Erythroblast (primary cell): Measurements from ENCODE around the gene ERC2.

Source experiments
- DNase-seq, 2 experiments: peaks; one replicate each; lab custom pipeline; 2025; lab: John Stamatoyannopoulos, UW
- GATA1 ChIP-seq: IDR thresholded peaks from 2 replicates; pipeline ENCODE4 v1.6.1; 2011; ENCODE audit warnings: low read depth, mild to moderate bottlenecking, control low read depth, low read length, moderate library complexity
- POLR2A ChIP-seq: IDR thresholded peaks from 2 replicates; pipeline ENCODE4 v1.6.1; 2011; ENCODE audit warnings: mild to moderate bottlenecking, low read length

The ERC2 gene

DNA sequence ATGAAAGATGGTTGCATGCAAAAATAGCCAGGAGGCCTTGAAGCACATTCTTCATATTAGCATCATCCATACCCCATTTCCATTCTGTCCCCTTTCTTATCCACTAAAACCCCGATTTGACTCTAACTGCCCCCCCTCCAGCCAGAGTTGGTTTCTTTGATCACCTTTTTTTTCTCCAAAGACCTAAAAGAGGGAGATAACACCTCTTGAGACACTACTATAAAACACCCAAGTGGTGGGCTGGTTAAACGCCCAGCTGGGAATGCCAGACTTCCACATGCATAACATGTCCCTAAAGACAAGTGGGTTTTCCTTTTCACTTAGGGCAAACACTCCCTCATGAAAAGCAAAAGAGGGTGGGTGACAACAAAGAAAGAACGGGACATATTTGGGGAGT lies 847.2 kb downstream of the ERC2 start:
- TF ChIP-seq GATA1 (no peak), POLR2A (no peak)
- DNase-seq, result no peak

- peak in 1 of 2 experiments; percentile 1 for DNase-seq
These were observed 847.8 kb downstream of the ERC2 start for GRCh38 chr3:55620351-55621025.

DNA sequence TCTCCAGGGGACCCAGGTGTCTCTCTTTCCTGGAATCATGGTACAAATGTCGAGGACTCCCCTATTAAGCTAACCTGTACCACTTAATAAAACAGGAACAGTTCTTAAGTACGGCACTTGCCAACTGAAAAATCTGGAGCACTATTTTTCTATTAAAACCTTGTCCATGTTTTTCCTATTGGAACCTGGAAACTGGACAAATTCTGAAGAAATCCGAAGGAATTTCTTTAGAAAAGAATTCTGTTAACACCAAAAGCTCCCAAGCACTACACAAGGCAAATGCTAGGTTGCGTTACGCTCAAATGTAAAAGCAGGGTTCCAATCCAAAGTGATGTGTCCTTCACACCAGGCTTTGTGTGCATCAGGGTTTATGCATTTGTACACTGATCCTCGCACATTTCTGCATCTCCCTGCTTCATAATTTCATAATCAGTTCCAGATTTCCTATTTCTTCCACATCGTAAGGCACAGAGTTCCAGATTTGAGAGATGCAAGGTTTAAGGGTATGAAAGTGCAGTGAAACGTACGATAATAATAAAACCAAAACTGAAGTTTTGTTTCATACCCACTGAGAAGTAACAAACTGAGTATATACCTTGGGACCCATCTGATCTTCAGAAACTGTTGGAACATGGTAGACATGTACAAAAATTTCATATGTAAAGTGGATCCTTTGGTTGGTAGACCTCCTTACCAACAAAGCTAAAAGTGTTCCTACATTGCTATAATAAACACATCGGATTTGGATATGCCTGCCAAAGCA lies 849.0 kb downstream of the ERC2 start:
- no peak for TF ChIP-seq POLR2A
- no peak for TF ChIP-seq GATA1
- DNase-seq, result no peak

More at GRCh38 chr3:55620351-55621025, 847.8 kb downstream of the ERC2 start:
- TF ChIP-seq POLR2A (no peak), GATA1 (no peak)

- DNase-seq, result no peak
- no peak for TF ChIP-seq POLR2A
These were observed 850.9 kb downstream of the ERC2 start for GRCh38 chr3:55617385-55617784.

- no peak for TF ChIP-seq GATA1
- TF ChIP-seq POLR2A, result no peak
- DNase-seq, result no peak
These were observed 851.5 kb downstream of the ERC2 start for GRCh38 chr3:55616803-55617202.

DNA sequence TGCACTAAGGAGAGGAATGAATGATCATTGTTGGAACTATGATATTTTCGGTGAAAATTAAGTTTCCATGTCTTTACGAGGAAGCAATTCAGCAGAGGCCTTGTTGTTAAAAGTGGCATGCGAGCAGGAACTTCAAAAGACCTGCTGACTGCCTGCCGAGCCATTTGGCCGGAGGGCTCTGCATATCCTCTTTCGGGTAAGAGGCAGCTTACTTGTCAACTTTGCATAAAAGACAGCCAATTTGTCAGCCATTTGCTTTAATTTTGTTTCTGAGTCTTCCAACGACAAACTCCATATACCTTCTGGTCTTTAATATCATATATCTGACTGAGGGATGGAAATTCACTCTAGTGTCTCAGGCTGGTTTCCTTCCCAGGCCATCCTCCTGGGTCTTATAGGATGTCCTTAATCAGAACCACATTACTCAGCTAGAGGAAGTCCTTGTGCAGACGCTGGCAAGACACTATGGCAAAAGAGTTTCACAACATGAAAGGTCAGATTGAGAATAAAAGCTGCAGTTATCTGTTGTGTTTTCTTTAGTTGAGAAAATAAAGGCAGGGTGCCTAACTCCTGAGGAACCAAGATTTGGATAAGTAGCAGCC lies 852.5 kb downstream of the ERC2 start:
- no peak for TF ChIP-seq POLR2A
- no peak for TF ChIP-seq GATA1
- DNase-seq, result no peak

GRCh38 chr3:55615039-55615693 lies 853.1 kb downstream of the ERC2 start:
- no peak for TF ChIP-seq GATA1
- no peak for DNase-seq

- no peak for TF ChIP-seq GATA1
- no peak for TF ChIP-seq POLR2A
These were observed 857.1 kb downstream of the ERC2 start for GRCh38 chr3:55611121-55611520.

GRCh38 chr3:55609230-55609827 lies 858.9 kb downstream of the ERC2 start:
- DNase-seq, result peak; percentile 1 to 9
- TF ChIP-seq POLR2A, result no peak
- TF ChIP-seq GATA1, result no peak

More at GRCh38 chr3:55611121-55611520, 857.1 kb downstream of the ERC2 start:
- DNase-seq, result no peak

DNA sequence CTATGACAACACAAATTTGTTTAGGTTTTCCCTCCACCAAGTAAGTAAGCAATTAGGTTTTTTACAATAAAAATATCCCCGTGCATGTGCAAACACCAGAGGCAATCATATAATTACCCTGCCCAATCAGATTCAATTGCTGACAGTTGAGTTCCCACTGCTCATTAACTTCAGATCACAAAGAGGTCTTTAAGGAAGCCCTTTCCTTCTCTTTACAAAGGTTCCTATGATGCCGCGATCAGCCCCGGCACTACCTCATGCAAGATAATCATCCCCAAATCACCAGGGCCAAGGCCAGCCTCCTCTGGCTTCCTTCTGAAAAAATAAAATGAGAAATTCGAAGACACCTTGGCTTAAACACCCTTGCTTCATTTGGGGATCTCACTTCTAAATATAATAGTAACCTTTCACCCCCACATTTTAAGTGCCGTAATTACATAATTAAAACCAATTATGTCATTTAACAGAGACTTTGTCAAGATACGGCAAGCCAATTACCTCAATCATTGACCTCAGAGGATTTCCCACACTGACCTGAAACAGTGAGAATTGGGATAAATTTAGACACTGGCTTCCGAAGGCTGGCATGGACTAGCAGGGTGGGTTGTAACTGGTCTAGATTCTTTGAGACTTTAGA lies 859.8 kb downstream of the ERC2 start:
- DNase-seq, result no peak
- no peak for TF ChIP-seq GATA1
- no peak for TF ChIP-seq POLR2A

GRCh38 chr3:55607844-55608243 lies 860.4 kb downstream of the ERC2 start:
- TF ChIP-seq POLR2A (no peak), GATA1 (no peak)
- no peak for DNase-seq

- no peak for TF ChIP-seq POLR2A
- no peak for TF ChIP-seq GATA1
- no peak for DNase-seq
These were observed 861.1 kb downstream of the ERC2 start for GRCh38 chr3:55607175-55607574.
